HG02973 (cell line): ENCODE measurements around the gene MYO10.

ENCODE experiments used
- ATAC-seq: cut with Tn5 transposase; IDR thresholded peaks from one replicate; pipeline ENCODE4 v1.9.1; 2021; ENCODE audit warnings: moderate library complexity; ENCODE audit not compliant: unreplicated experiment

MYO10 gene

GRCh38 chr5:16826379-16827125 is 109.5 kb downstream of the MYO10 start:
- ATAC-seq = no peak

- ATAC-seq = no peak
These were observed 116.4 kb downstream of the MYO10 start for GRCh38 chr5:16819522-16820167.

- no peak for ATAC-seq
These were observed 120.7 kb downstream of the MYO10 start for GRCh38 chr5:16815432-16815831.

- ATAC-seq = no peak
These were observed 123.2 kb downstream of the MYO10 start for GRCh38 chr5:16812911-16813310.

- no peak for ATAC-seq
These were observed 123.6 kb downstream of the MYO10 start for GRCh38 chr5:16812448-16812847.

GRCh38 chr5:16810208-16810854 is 125.8 kb downstream of the MYO10 start:
- ATAC-seq = no peak

GRCh38 chr5:16809395-16810207 is 126.5 kb downstream of the MYO10 start:
- no peak for ATAC-seq

- ATAC-seq = no peak
These were observed 127.1 kb downstream of the MYO10 start for GRCh38 chr5:16809010-16809394.

GRCh38 chr5:16808021-16808420 is 128.1 kb downstream of the MYO10 start:
- ATAC-seq = no peak

GRCh38 chr5:16807547-16807864 is 128.6 kb downstream of the MYO10 start:
- ATAC-seq = no peak

- no peak for ATAC-seq
These were observed 129.2 kb downstream of the MYO10 start for GRCh38 chr5:16806711-16807546.

GRCh38 chr5:16805486-16805885 is 130.6 kb downstream of the MYO10 start:
- ATAC-seq = no peak

GRCh38 chr5:16803831-16804230 is 132.3 kb downstream of the MYO10 start:
- ATAC-seq = no peak

- no peak for ATAC-seq
These were observed 135.6 kb downstream of the MYO10 start for GRCh38 chr5:16800477-16800876.

- ATAC-seq = no peak
These were observed 136.3 kb downstream of the MYO10 start for GRCh38 chr5:16799796-16800195.

GRCh38 chr5:16797951-16798350 is 138.1 kb downstream of the MYO10 start:
- ATAC-seq = no peak

GRCh38 chr5:16794269-16794913 is 141.7 kb downstream of the MYO10 start:
- ATAC-seq = no peak

- ATAC-seq = no peak
These were observed 143.4 kb downstream of the MYO10 start for GRCh38 chr5:16792598-16793275.

- no peak for ATAC-seq
These were observed 144.0 kb downstream of the MYO10 start for GRCh38 chr5:16791904-16792597.
